HepG2 (cell line): ENCODE measurements around the gene INO80B. TPM values are rescaled to one million over a fixed set of nuclear protein-coding genes. Genes with fewer than 3 reads are reported as not detected.

Experiments
- ELF1 ChIP-seq: sonication (generic); formaldehyde crosslinking; IDR thresholded peaks from 2 replicates; pipeline ENCODE4 v1.4.0; 2020; ENCODE audit warnings: missing genetic modification reagents
- NFRKB ChIP-seq: fragments of 450-650 bp; IDR thresholded peaks from 2 replicates; pipeline ENCODE4 v1.6.1; 2017
- NFYC ChIP-seq: IDR thresholded peaks from 2 replicates; pipeline ENCODE4 v1.6.1; 2016; ENCODE audit warnings: missing genetic modification reagents, missing compliant biosample characterization
- RBFOX2 ChIP-seq: fragments of 200-400 bp; formaldehyde crosslinking; IDR thresholded peaks from 2 replicates; pipeline ENCODE4 v1.6.1; 2017; ENCODE audit warnings: low read depth, mild to moderate bottlenecking, low read length
- RELA ChIP-seq: sonication (generic); formaldehyde crosslinking; IDR thresholded peaks from 2 replicates; pipeline ENCODE4 v1.4.0; 2020; ENCODE audit warnings: missing genetic modification reagents
- SAFB2 ChIP-seq: sonication (generic); formaldehyde crosslinking; IDR thresholded peaks from 2 replicates; pipeline ENCODE4 v1.5.1; 2020; ENCODE audit warnings: missing genetic modification reagents, low read depth, mild to moderate bottlenecking, borderline replicate concordance
- TGIF2 ChIP-seq: IDR thresholded peaks from 2 replicates; pipeline ENCODE4 v1.6.1; 2016; ENCODE audit warnings: control low read depth, missing compliant biosample characterization
- ZNF282 ChIP-seq: fragments of 450-650 bp; IDR thresholded peaks from 2 replicates; pipeline ENCODE4 v1.6.1; 2018; ENCODE audit not compliant: partially characterized antibody
- ZNF510 ChIP-seq: sonication (generic); formaldehyde crosslinking; IDR thresholded peaks from 2 replicates; pipeline ENCODE4 v1.4.0; 2020; ENCODE audit warnings: low read depth, mild to moderate bottlenecking, missing genetic modification reagents
- ZNF609 ChIP-seq: sonication (generic); formaldehyde crosslinking; IDR thresholded peaks from 2 replicates; pipeline ENCODE4 v1.4.0; 2020; ENCODE audit warnings: mild to moderate bottlenecking, missing genetic modification reagents, borderline replicate concordance
- ZNF747 ChIP-seq: sonication (generic); formaldehyde crosslinking; IDR thresholded peaks from 2 replicates; pipeline ENCODE4 v1.8.1; 2023; ENCODE audit warnings: missing genetic modification reagents, mild to moderate bottlenecking, borderline replicate concordance
- ZNF766 ChIP-seq: sonication (generic); formaldehyde crosslinking; IDR thresholded peaks from 2 replicates; pipeline ENCODE4 v1.5.0; 2020; ENCODE audit warnings: missing genetic modification reagents, borderline replicate concordance
- ZNF883 ChIP-seq: sonication (generic); formaldehyde crosslinking; IDR thresholded peaks from 2 replicates; pipeline ENCODE4 v1.5.1; 2020; ENCODE audit warnings: mild to moderate bottlenecking, missing genetic modification reagents; ENCODE audit errors: not compliant biosample characterization
- polyA plus RNA-seq, 8 experiments: library from polyadenylated mRNA; depleted of rRNA in 3 of 8; stranded (reverse) in 7 of 8; unstranded in 1 of 8; fragments of >200 nt; fragmentation: Illumina TruSeq in 4 of 8; extraction: Trizol in 4 of 8; gene quantifications; 2 replicates each; pipeline versions ENCODE4 v1.2.1 to v1.2.3, GENCODE V29; 2011 to 2016; ENCODE audit warnings: low read depth in 4 of 8, missing spikeins in 1 of 8, mixed read lengths in 1 of 8; ENCODE audit not compliant: insufficient read depth in 1 of 8
- total RNA-seq, 5 experiments: library from RNA; depleted of rRNA; stranded (reverse); fragments of >200 nt; fragmentation: Illumina TruSeq; extraction: Trizol; gene quantifications; 2 replicates each; pipeline ENCODE4 v1.2.3, GENCODE V29; 2016; ENCODE audit warnings: low read depth in 1 of 5
- TF ChIP-seq, protein P1 (sequence below): sonication (generic); formaldehyde crosslinking; IDR thresholded peaks from 2 replicates; pipeline ENCODE4 v1.4.0; 2020; ENCODE audit warnings: missing genetic modification reagents, borderline replicate concordance
- TF ChIP-seq, protein P2 (sequence below): sonication (generic); formaldehyde crosslinking; IDR thresholded peaks from 2 replicates; pipeline ENCODE4 v1.9.0; 2022; ENCODE audit warnings: low read depth, missing genetic modification reagents

Gene INO80B
- total and polyA plus RNA-seq, 2 of the 13 experiments (the other 11 are each of a cell fraction or from before 2014, with no cell fraction given): 6.2 to 14.5 TPM

- TF ChIP-seq, protein P1, sequence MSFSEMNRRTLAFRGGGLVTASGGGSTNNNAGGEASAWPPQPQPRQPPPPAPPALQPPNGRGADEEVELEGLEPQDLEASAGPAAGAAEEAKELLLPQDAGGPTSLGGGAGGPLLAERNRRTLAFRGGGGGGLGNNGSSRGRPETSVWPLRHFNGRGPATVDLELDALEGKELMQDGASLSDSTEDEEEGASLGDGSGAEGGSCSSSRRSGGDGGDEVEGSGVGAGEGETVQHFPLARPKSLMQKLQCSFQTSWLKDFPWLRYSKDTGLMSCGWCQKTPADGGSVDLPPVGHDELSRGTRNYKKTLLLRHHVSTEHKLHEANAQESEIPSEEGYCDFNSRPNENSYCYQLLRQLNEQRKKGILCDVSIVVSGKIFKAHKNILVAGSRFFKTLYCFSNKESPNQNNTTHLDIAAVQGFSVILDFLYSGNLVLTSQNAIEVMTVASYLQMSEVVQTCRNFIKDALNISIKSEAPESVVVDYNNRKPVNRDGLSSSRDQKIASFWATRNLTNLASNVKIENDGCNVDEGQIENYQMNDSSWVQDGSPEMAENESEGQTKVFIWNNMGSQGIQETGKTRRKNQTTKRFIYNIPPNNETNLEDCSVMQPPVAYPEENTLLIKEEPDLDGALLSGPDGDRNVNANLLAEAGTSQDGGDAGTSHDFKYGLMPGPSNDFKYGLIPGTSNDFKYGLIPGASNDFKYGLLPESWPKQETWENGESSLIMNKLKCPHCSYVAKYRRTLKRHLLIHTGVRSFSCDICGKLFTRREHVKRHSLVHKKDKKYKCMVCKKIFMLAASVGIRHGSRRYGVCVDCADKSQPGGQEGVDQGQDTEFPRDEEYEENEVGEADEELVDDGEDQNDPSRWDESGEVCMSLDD (CRISPR knock-in tag): no peak; the same call in 1 of the 2 replicates
- TF ChIP-seq ZNF510 (no peak), SAFB2 (CRISPR knock-in tag) (peak; percentile 68), ZNF282 (no peak), NFYC (CRISPR knock-in tag) (peak; percentile 8; the same call in 1 of the 2 replicates), ZNF766 (CRISPR knock-in tag) (no peak), RBFOX2 (peak; percentile 60; the same call in 1 of the 2 replicates), RELA (no peak), ZNF883 (CRISPR knock-in tag) (peak; percentile 67), ZNF609 (peak; percentile 89; the same call in 1 of the 2 replicates), NFRKB (no peak), ELF1 (no peak), ZNF747 (CRISPR knock-in tag) (no peak), TGIF2 (CRISPR knock-in tag) (no peak; the same call in 1 of the 2 replicates)
- TF ChIP-seq, protein P2, sequence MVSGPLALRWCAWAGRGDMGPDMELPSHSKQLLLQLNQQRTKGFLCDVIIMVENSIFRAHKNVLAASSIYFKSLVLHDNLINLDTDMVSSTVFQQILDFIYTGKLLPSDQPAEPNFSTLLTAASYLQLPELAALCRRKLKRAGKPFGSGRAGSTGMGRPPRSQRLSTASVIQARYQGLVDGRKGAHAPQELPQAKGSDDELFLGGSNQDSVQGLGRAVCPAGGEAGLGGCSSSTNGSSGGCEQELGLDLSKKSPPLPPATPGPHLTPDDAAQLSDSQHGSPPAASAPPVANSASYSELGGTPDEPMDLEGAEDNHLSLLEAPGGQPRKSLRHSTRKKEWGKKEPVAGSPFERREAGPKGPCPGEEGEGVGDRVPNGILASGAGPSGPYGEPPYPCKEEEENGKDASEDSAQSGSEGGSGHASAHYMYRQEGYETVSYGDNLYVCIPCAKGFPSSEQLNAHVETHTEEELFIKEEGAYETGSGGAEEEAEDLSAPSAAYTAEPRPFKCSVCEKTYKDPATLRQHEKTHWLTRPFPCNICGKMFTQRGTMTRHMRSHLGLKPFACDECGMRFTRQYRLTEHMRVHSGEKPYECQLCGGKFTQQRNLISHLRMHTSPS (CRISPR knock-in tag): peak; percentile 94
Observed at GRCh38 chr2:74429487-74430451, 25.1 kb upstream of the INO80B start (continued).
